IMR-90 (cell line): Measurements from ENCODE around the gene CEP72.

Experiments used
- BHLHE40 ChIP-seq: fragments of 150-350 bp; IDR thresholded peaks from 2 replicates; pipeline ENCODE4 v1.6.1; 2016; ENCODE audit warnings: mild to moderate bottlenecking, low read depth, low read length
- CEBPB ChIP-seq: IDR thresholded peaks from 2 replicates; pipeline ENCODE4 v1.6.1; 2012; ENCODE audit warnings: low read depth, low read length, improper control_type of control experiment
- CHD1 ChIP-seq: IDR thresholded peaks from 2 replicates; pipeline ENCODE4 v1.6.1; 2012; ENCODE audit warnings: low read depth, low read length, improper control_type of control experiment
- CTCF ChIP-seq: conservative IDR thresholded peaks from 2 replicates; pipeline ENCODE4 v1.5.1; 2012; ENCODE audit warnings: mild to moderate bottlenecking, low read depth, low read length, improper control_type of control experiment
- ELK1 ChIP-seq: fragments of 150-350 bp; IDR thresholded peaks from 2 replicates; pipeline ENCODE4 v1.6.1; 2016; ENCODE audit warnings: low read depth, mild to moderate bottlenecking, low read length, moderate library complexity, borderline replicate concordance
- MAFK ChIP-seq: IDR thresholded peaks from 2 replicates; pipeline ENCODE4 v1.6.1; 2012; ENCODE audit warnings: low read depth, low read length, improper control_type of control experiment
- NFE2L2 ChIP-seq: fragments of 150-350 bp; IDR thresholded peaks from 2 replicates; pipeline ENCODE4 v1.6.1; 2016; ENCODE audit warnings: low read depth, mild to moderate bottlenecking, low read length
- RAD21 ChIP-seq: IDR thresholded peaks from 2 replicates; pipeline ENCODE4 v1.6.1; 2012; ENCODE audit warnings: low read length, improper control_type of control experiment
- RFX5 ChIP-seq: IDR thresholded peaks from 2 replicates; pipeline ENCODE4 v1.8.0; 2012; ENCODE audit warnings: low read depth, mild to moderate bottlenecking, low read length, moderate library complexity
- SMC3 ChIP-seq: fragments of 150-350 bp; IDR thresholded peaks from 2 replicates; pipeline ENCODE4 v1.6.1; 2016; ENCODE audit warnings: low read depth, mild to moderate bottlenecking, antibody characterized with exemption, low read length, moderate library complexity

GRCh38 chr5:579746-580366 is 32.3 kb upstream of the CEP72 start:
- TF ChIP-seq CTCF = no peak
- TF ChIP-seq NFE2L2 = no peak
- TF ChIP-seq SMC3 = no peak
- no peak for TF ChIP-seq BHLHE40
- no peak for TF ChIP-seq RAD21
- TF ChIP-seq CEBPB = no peak
- TF ChIP-seq CHD1 = no peak
- no peak for TF ChIP-seq ELK1
- no peak for TF ChIP-seq RFX5
- TF ChIP-seq MAFK = no peak
